WTC11 (cell line): ENCODE results near the gene ATP6V1G2. TPM values are rescaled to one million over a fixed set of nuclear protein-coding genes. Genes with fewer than 3 reads are reported as not detected.
A peak's percentile ranks its signal among the peaks of the same experiment; 100 is the strongest.

ENCODE experiments used
- ATAC-seq: fragments of 200-7000 bp; cut with Tn5 transposase; 2 replicates; pipeline ENCODE4 v1.10.0; 2021; ENCODE audit warnings: mild to moderate bottlenecking, moderate library complexity
- CTCF ChIA-PET: fragments of 300-600 bp; sonication (Branson Sonifier 250); formaldehyde crosslinking; loops from one replicate; lab custom pipeline; 2021; ENCODE audit warnings: antibody characterized with exemption; lab: Charles Lee
- POLR2A ChIA-PET: fragments of 350-600 bp; sonication (Branson Sonifier 250); formaldehyde crosslinking; loops from one replicate; lab custom pipeline; 2021; ENCODE audit warnings: antibody characterized with exemption; lab: Charles Lee
- DNase-seq: peaks from one replicate; pipeline ENCODE4 v3.0.0; 2021; ENCODE audit warnings: low spot score
- H3K27ac Mint-ChIP-seq: 2 replicates; pipeline ENCODE4 v1.8.0; 2021; ENCODE audit warnings: mixed read lengths
- H3K27me3 Mint-ChIP-seq: 2 replicates; pipeline ENCODE4 v1.8.0; 2021; ENCODE audit warnings: low read depth, mild to moderate bottlenecking, moderate library complexity, mixed read lengths
- H3K36me3 Mint-ChIP-seq: 2 replicates; pipeline ENCODE4 v1.8.0; 2021; ENCODE audit warnings: mixed read lengths
- H3K4me1 Mint-ChIP-seq: 2 replicates; pipeline ENCODE4 v1.8.0; 2022; ENCODE audit warnings: mixed read lengths
- H3K4me3 Mint-ChIP-seq: 2 replicates; pipeline ENCODE4 v1.8.0; 2021; ENCODE audit warnings: mild to moderate bottlenecking, moderate library complexity, mixed read lengths
- H3K9me3 Mint-ChIP-seq: 2 replicates; pipeline ENCODE4 v1.8.0; 2021; ENCODE audit warnings: mixed read lengths
- EMX1 ChIP-seq: fragments of 250-450 bp; sonication (Bioruptor Pico); IDR thresholded peaks from 2 replicates; pipeline ENCODE4 v1.8.0; 2021; ENCODE audit warnings: mild to moderate bottlenecking
- FOXK1 ChIP-seq: sonication (generic); formaldehyde crosslinking; IDR thresholded peaks from 2 replicates; pipeline ENCODE4 v1.8.0; 2022; ENCODE audit warnings: mild to moderate bottlenecking, moderate library complexity, missing genetic modification reagents
- GTF2I ChIP-seq: fragments of 250-450 bp; sonication (Bioruptor Pico); conservative IDR thresholded peaks from 2 replicates; pipeline ENCODE4 v1.4.0; 2021; ENCODE audit warnings: mild to moderate bottlenecking
- JUN ChIP-seq: sonication (generic); formaldehyde crosslinking; IDR thresholded peaks from 2 replicates; pipeline ENCODE4 v1.8.0; 2023; ENCODE audit warnings: mild to moderate bottlenecking, missing genetic modification reagents
- KAT7 ChIP-seq: sonication (generic); formaldehyde crosslinking; IDR thresholded peaks from 2 replicates; pipeline ENCODE4 v1.8.1; 2023; ENCODE audit warnings: missing genetic modification reagents, mild to moderate bottlenecking, borderline replicate concordance
- NR3C1 ChIP-seq: sonication (generic); formaldehyde crosslinking; conservative IDR thresholded peaks from 2 replicates; pipeline ENCODE4 v1.8.1; 2023; ENCODE audit warnings: low read depth, mild to moderate bottlenecking, missing genetic modification reagents
- SP1 ChIP-seq: sonication (generic); formaldehyde crosslinking; conservative IDR thresholded peaks from 2 replicates; pipeline ENCODE4 v1.8.1; 2022; ENCODE audit warnings: missing genetic modification reagents
- TEAD4 ChIP-seq: sonication (generic); formaldehyde crosslinking; IDR thresholded peaks from 2 replicates; pipeline ENCODE4 v1.8.0; 2022; ENCODE audit warnings: mild to moderate bottlenecking, missing genetic modification reagents
- ZNF138 ChIP-seq: sonication (generic); formaldehyde crosslinking; conservative IDR thresholded peaks from 2 replicates; pipeline ENCODE4 v1.8.1; 2022; ENCODE audit warnings: mild to moderate bottlenecking, moderate library complexity, missing genetic modification reagents
- total RNA-seq: library from RNA; stranded (reverse); gene quantifications from 3 replicates; pipeline ENCODE4 v1.2.3, GENCODE V29; 2021
- TF ChIP-seq, protein P1 (sequence below): sonication (generic); formaldehyde crosslinking; IDR thresholded peaks from 2 replicates; pipeline ENCODE4 v1.8.1; 2023; ENCODE audit warnings: mild to moderate bottlenecking, missing genetic modification reagents
- TF ChIP-seq, protein P2 (sequence below): sonication (generic); formaldehyde crosslinking; IDR thresholded peaks from 2 replicates; pipeline ENCODE4 v1.8.1; 2022; ENCODE audit warnings: low read depth, missing genetic modification reagents, borderline replicate concordance
- TF ChIP-seq, protein P3 (sequence below): fragments of 250-450 bp; sonication (Bioruptor Pico); IDR thresholded peaks from 2 replicates; pipeline ENCODE4 v1.9.0; 2021; ENCODE audit warnings: mild to moderate bottlenecking, borderline replicate concordance
- TF ChIP-seq, protein P4 (sequence below): sonication (generic); formaldehyde crosslinking; IDR thresholded peaks from 2 replicates; pipeline ENCODE4 v1.8.0; 2022; ENCODE audit warnings: mild to moderate bottlenecking, missing genetic modification reagents
- TF ChIP-seq, protein P5 (sequence below): sonication (generic); formaldehyde crosslinking; conservative IDR thresholded peaks from 2 replicates; pipeline ENCODE4 v1.8.1; 2022; ENCODE audit warnings: mild to moderate bottlenecking, missing genetic modification reagents
- TF ChIP-seq, protein P6 (sequence below): fragments of 250-450 bp; sonication (Bioruptor Pico); conservative IDR thresholded peaks from 2 replicates; pipeline ENCODE4 v1.9.0; 2021; ENCODE audit warnings: mild to moderate bottlenecking
- TF ChIP-seq, protein P7 (sequence below): sonication (generic); formaldehyde crosslinking; IDR thresholded peaks from 2 replicates; pipeline ENCODE4 v1.8.1; 2022; ENCODE audit warnings: missing genetic modification reagents, borderline replicate concordance

The ATP6V1G2 gene
- total RNA-seq, 1 experiment from 2014 or later: 4.0 TPM

DNA sequence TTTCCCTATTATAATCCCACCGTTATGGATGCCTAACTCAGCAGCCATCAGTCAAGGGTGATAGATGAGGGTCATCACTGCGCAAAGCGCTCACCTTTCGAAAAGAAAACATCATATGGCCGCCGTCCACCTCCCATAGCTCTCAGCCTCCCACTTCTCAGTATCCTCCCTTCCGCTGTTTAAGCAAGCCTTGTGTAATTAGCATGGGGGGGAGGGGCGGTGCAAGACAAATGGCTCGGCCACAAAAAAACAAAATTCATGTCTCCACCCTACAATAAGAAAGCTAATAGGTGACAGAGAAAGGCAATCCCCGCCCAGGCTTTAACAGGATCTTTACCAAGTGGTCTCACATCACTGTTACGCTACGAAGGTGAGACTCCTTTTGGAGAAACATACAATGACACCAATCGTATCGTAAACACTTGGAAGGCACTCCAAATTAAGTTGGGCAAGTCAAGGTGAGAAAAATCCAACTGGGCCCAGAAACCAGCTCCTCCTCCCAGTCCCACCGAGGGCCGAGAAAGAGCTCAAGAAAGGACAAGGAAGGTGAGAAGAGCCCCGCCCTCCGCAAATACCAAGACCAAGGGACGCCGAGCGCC lies 5.2 kb downstream of the ATP6V1G2 start:
- Mint-ChIP-seq H3K9me3 (no peaks in the 10 kb centered on the region), H3K27me3 (no peaks in the 10 kb centered on the region), H3K4me1 (peaks cover 46% of the 10 kb centered on the region), H3K27ac (peak overlapping the region; percentile 98), H3K4me3 (peak overlapping the region; percentile 99), H3K36me3 (peaks cover 49% of the 10 kb centered on the region)
- ChIA-PET POLR2A (interaction anchor here (0.5 to 2.5 kb wide), 16 partner anchors 10 to 308 kb away, joined by 3 to 22 read pairs (median 4); partner anchors contain the start of genes BAG6, DDAH2, GPANK1 and HSPA1B), CTCF (interaction anchor here (0.7 to 4.8 kb wide), 8 partner anchors 10 to 454 kb away, joined by 3 to 23 read pairs (median 6); partner anchors contain the start of gene LST1)
- DNase-seq (no peak), ATAC-seq (no peak)
- TF ChIP-seq FOXK1 (CRISPR knock-in tag) (0 out of 2 replicates have a peak, but pooled peaks have one; percentile 18), GTF2I (CRISPR knock-in tag) (no peak), NR3C1 (CRISPR knock-in tag) (no peak), EMX1 (CRISPR knock-in tag) (0 out of 2 replicates have a peak, but pooled peaks have one; percentile 11), KAT7 (CRISPR knock-in tag) (0 out of 2 replicates have a peak, but pooled peaks have one; percentile 81)

DNA sequence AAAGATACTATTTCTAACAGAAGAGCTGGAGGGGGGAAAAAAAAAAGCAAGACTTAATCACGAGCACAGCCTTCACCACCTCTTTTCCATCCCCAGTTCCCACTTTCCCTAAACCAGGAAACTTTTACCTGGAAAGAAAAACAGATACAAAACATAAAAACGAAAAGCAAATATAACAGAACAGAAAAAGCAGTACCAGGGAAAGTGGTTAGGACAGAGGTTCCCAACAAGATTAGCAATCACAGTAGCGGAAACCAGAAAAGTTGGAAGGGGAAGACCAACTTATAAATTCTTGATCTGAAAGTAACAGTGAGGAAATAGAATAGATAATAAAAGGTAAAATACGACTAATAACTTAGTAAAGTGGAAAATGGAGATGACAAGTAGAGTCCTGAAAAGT lies 5.8 kb downstream of the ATP6V1G2 start:
- CTCF ChIA-PET: interaction anchor here (0.9 to 4.8 kb wide), 2 partner anchors 12 to 58 kb away, joined by 4 to 23 read pairs; partner anchors contain the start of gene MCCD1
- no peaks in the 10 kb centered on the region for H3K27me3 Mint-ChIP-seq
- H3K36me3 Mint-ChIP-seq: peaks cover 54% of the 10 kb centered on the region
- peak overlapping the region; percentile 98 for H3K27ac Mint-ChIP-seq
- no peak for ATAC-seq
- H3K4me3 Mint-ChIP-seq: peak overlapping the region; percentile 99
- POLR2A ChIA-PET: interaction anchor here (0.5 to 2.5 kb wide), 6 partner anchors 11 to 309 kb away, joined by 4 to 22 read pairs (median 6); partner anchors contain the start of genes MCCD1, MICB and PRRC2A
- no peak for DNase-seq
- no peaks in the 10 kb centered on the region for H3K9me3 Mint-ChIP-seq
- H3K4me1 Mint-ChIP-seq: peaks cover 40% of the 10 kb centered on the region
- TF ChIP-seq, protein P1, sequence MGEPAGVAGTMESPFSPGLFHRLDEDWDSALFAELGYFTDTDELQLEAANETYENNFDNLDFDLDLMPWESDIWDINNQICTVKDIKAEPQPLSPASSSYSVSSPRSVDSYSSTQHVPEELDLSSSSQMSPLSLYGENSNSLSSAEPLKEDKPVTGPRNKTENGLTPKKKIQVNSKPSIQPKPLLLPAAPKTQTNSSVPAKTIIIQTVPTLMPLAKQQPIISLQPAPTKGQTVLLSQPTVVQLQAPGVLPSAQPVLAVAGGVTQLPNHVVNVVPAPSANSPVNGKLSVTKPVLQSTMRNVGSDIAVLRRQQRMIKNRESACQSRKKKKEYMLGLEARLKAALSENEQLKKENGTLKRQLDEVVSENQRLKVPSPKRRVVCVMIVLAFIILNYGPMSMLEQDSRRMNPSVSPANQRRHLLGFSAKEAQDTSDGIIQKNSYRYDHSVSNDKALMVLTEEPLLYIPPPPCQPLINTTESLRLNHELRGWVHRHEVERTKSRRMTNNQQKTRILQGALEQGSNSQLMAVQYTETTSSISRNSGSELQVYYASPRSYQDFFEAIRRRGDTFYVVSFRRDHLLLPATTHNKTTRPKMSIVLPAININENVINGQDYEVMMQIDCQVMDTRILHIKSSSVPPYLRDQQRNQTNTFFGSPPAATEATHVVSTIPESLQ: no peak
- no peak for TF ChIP-seq ZNF138 (CRISPR knock-in tag)
- TF ChIP-seq, protein P2, sequence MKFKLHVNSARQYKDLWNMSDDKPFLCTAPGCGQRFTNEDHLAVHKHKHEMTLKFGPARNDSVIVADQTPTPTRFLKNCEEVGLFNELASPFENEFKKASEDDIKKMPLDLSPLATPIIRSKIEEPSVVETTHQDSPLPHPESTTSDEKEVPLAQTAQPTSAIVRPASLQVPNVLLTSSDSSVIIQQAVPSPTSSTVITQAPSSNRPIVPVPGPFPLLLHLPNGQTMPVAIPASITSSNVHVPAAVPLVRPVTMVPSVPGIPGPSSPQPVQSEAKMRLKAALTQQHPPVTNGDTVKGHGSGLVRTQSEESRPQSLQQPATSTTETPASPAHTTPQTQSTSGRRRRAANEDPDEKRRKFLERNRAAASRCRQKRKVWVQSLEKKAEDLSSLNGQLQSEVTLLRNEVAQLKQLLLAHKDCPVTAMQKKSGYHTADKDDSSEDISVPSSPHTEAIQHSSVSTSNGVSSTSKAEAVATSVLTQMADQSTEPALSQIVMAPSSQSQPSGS (CRISPR knock-in tag): no peak
- TF ChIP-seq, protein P3, sequence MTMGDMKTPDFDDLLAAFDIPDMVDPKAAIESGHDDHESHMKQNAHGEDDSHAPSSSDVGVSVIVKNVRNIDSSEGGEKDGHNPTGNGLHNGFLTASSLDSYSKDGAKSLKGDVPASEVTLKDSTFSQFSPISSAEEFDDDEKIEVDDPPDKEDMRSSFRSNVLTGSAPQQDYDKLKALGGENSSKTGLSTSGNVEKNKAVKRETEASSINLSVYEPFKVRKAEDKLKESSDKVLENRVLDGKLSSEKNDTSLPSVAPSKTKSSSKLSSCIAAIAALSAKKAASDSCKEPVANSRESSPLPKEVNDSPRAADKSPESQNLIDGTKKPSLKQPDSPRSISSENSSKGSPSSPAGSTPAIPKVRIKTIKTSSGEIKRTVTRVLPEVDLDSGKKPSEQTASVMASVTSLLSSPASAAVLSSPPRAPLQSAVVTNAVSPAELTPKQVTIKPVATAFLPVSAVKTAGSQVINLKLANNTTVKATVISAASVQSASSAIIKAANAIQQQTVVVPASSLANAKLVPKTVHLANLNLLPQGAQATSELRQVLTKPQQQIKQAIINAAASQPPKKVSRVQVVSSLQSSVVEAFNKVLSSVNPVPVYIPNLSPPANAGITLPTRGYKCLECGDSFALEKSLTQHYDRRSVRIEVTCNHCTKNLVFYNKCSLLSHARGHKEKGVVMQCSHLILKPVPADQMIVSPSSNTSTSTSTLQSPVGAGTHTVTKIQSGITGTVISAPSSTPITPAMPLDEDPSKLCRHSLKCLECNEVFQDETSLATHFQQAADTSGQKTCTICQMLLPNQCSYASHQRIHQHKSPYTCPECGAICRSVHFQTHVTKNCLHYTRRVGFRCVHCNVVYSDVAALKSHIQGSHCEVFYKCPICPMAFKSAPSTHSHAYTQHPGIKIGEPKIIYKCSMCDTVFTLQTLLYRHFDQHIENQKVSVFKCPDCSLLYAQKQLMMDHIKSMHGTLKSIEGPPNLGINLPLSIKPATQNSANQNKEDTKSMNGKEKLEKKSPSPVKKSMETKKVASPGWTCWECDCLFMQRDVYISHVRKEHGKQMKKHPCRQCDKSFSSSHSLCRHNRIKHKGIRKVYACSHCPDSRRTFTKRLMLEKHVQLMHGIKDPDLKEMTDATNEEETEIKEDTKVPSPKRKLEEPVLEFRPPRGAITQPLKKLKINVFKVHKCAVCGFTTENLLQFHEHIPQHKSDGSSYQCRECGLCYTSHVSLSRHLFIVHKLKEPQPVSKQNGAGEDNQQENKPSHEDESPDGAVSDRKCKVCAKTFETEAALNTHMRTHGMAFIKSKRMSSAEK (CRISPR knock-in tag): no peak
- TF ChIP-seq, protein P4, sequence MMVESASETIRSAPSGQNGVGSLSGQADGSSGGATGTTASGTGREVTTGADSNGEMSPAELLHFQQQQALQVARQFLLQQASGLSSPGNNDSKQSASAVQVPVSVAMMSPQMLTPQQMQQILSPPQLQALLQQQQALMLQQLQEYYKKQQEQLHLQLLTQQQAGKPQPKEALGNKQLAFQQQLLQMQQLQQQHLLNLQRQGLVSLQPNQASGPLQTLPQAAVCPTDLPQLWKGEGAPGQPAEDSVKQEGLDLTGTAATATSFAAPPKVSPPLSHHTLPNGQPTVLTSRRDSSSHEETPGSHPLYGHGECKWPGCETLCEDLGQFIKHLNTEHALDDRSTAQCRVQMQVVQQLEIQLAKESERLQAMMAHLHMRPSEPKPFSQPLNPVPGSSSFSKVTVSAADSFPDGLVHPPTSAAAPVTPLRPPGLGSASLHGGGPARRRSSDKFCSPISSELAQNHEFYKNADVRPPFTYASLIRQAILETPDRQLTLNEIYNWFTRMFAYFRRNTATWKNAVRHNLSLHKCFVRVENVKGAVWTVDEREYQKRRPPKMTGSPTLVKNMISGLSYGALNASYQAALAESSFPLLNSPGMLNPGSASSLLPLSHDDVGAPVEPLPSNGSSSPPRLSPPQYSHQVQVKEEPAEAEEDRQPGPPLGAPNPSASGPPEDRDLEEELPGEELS (CRISPR knock-in tag): no peak
- TF ChIP-seq, protein P5, sequence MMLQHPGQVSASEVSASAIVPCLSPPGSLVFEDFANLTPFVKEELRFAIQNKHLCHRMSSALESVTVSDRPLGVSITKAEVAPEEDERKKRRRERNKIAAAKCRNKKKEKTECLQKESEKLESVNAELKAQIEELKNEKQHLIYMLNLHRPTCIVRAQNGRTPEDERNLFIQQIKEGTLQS (CRISPR knock-in tag): no peak
- TF ChIP-seq SP1 (CRISPR knock-in tag): no peak
- TF ChIP-seq, protein P6, sequence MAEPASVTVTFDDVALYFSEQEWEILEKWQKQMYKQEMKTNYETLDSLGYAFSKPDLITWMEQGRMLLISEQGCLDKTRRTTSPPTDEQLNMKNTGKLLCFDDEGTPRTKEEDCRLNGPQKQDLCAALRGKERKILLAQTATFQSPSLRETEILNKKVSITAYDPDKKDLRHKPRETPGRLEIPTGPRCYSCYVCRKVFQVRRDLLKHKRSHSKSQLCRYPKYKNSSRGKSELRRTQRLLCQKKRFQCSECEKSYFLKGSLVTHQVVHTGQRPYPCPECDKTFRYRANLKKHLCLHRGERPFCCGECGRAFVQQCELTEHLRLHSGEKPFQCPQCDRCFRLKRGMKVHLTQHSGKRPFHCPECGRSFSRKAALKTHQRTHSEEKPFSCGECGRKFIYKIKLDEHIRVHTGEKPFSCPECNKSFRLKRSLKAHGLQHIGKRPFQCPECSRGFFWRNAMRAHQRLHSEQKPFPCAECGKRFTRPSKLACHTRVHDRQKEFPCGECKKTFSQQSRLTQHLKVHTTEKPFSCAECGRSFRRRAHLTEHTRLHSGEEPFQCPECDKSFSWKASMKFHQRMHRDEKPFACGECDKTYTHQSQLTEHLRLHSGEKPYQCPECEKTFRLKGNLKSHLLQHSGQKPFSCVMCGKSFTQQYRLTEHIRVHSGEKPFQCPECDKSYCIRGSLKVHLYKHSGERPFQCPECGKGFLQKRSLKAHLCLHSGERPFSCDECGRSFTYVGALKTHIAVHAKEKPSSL (CRISPR knock-in tag): no peak
- TF ChIP-seq, protein P7, sequence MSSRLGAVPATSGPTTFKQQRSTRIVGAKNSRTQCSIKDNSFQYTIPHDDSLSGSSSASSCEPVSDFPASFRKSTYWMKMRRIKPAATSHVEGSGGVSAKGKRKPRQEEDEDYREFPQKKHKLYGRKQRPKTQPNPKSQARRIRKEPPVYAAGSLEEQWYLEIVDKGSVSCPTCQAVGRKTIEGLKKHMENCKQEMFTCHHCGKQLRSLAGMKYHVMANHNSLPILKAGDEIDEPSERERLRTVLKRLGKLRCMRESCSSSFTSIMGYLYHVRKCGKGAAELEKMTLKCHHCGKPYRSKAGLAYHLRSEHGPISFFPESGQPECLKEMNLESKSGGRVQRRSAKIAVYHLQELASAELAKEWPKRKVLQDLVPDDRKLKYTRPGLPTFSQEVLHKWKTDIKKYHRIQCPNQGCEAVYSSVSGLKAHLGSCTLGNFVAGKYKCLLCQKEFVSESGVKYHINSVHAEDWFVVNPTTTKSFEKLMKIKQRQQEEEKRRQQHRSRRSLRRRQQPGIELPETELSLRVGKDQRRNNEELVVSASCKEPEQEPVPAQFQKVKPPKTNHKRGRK (CRISPR knock-in tag): no peak
- TF ChIP-seq TEAD4: no peak
- no peak for TF ChIP-seq EMX1 (CRISPR knock-in tag)
- TF ChIP-seq JUN (CRISPR knock-in tag): no peak
